SK-N-SH treated with all-trans-retinoic acid at 6 μM for 48 hours (cell line): ENCODE results near the gene C9orf85.

Source experiments
- ARNTL ChIP-seq: fragments of 450-650 bp; formaldehyde crosslinking; IDR thresholded peaks from 2 replicates; pipeline ENCODE4 v1.5.0; 2020; ENCODE audit warnings: low read depth, mild to moderate bottlenecking, moderate library complexity, borderline replicate concordance
- CSDC2 ChIP-seq: fragments of 250-450 bp; sonication (Bioruptor Pico); IDR thresholded peaks from 2 replicates; pipeline ENCODE4 v1.5.0; 2020; ENCODE audit warnings: mild to moderate bottlenecking, moderate library complexity
- ESRRG ChIP-seq: fragments of 250-450 bp; sonication (Bioruptor Pico); IDR thresholded peaks from 2 replicates; pipeline ENCODE4 v1.6.1; 2021; ENCODE audit warnings: mild to moderate bottlenecking
- ISL1 ChIP-seq: fragments of 250-450 bp; sonication (Bioruptor Pico); IDR thresholded peaks from 2 replicates; pipeline ENCODE4 v2.1.2; 2022; ENCODE audit warnings: mild to moderate bottlenecking, moderate library complexity
- PATZ1 ChIP-seq: fragments of 250-450 bp; sonication (Bioruptor Pico); IDR thresholded peaks from 2 replicates; pipeline ENCODE4 v1.8.0; 2020; ENCODE audit warnings: mild to moderate bottlenecking, moderate library complexity, borderline replicate concordance
- RARB ChIP-seq: fragments of 250-450 bp; sonication (Bioruptor Pico); IDR thresholded peaks from 2 replicates; pipeline ENCODE4 v1.8.0; 2021; ENCODE audit warnings: mild to moderate bottlenecking, moderate library complexity
- SNAI2 ChIP-seq: fragments of 250-450 bp; sonication (Bioruptor Pico); IDR thresholded peaks from 2 replicates; pipeline ENCODE4 v1.5.0; 2020; ENCODE audit warnings: mild to moderate bottlenecking, moderate library complexity
- TCF4 ChIP-seq: fragments of 250-450 bp; sonication (Bioruptor Pico); IDR thresholded peaks from 2 replicates; pipeline ENCODE4 v1.8.0; 2021; ENCODE audit warnings: mild to moderate bottlenecking, moderate library complexity, borderline replicate concordance
- ZFP30 ChIP-seq: fragments of 450-650 bp; formaldehyde crosslinking; IDR thresholded peaks from 2 replicates; pipeline ENCODE4 v1.5.0; 2022; ENCODE audit warnings: mild to moderate bottlenecking, moderate library complexity
- ZNF8 ChIP-seq: fragments of 450-650 bp; formaldehyde crosslinking; IDR thresholded peaks from 2 replicates; pipeline ENCODE4 v1.5.0; 2020; ENCODE audit warnings: mild to moderate bottlenecking, moderate library complexity
- TF ChIP-seq, protein P1 (sequence below): fragments of 250-450 bp; sonication (Bioruptor Pico); IDR thresholded peaks from 2 replicates; pipeline ENCODE4 v1.5.0; 2020; ENCODE audit warnings: mild to moderate bottlenecking, moderate library complexity

DNA sequence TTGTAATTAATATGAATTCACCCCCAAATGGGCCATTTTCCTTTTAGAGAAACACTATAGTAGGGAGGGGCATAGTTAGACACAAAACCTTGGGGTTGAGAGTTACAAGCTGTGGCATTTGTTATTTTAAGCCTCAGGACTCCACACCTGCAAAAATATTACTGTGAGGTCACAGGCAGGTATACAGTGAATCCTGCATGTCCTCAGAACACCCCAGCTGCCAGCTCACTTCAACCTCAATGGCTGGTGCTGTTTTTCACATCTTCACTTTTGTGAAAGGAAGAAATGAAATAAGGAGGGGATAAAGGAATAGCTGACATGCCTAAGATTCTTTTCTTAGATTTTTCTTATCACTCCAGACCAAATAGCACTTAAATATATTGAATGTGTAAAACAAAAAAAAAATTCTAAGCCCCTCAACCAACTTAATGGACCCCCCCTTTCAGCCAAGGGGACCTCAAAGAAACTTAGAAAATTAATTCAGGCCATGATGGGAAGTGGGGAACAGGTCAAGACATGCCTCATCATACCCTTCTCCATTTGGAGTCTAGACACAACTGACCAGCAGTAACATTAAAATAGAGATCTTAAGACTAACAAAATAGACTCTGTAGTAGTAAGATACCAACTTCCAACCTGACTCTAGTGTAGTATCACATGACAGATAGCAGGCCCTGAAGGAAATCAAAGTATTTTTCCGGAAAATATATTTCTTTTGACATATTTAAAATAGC is 9.2 kb downstream of the C9orf85 start:
- TF ChIP-seq, protein P1, sequence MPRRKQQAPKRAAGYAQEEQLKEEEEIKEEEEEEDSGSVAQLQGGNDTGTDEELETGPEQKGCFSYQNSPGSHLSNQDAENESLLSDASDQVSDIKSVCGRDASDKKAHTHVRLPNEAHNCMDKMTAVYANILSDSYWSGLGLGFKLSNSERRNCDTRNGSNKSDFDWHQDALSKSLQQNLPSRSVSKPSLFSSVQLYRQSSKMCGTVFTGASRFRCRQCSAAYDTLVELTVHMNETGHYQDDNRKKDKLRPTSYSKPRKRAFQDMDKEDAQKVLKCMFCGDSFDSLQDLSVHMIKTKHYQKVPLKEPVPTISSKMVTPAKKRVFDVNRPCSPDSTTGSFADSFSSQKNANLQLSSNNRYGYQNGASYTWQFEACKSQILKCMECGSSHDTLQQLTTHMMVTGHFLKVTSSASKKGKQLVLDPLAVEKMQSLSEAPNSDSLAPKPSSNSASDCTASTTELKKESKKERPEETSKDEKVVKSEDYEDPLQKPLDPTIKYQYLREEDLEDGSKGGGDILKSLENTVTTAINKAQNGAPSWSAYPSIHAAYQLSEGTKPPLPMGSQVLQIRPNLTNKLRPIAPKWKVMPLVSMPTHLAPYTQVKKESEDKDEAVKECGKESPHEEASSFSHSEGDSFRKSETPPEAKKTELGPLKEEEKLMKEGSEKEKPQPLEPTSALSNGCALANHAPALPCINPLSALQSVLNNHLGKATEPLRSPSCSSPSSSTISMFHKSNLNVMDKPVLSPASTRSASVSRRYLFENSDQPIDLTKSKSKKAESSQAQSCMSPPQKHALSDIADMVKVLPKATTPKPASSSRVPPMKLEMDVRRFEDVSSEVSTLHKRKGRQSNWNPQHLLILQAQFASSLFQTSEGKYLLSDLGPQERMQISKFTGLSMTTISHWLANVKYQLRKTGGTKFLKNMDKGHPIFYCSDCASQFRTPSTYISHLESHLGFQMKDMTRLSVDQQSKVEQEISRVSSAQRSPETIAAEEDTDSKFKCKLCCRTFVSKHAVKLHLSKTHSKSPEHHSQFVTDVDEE, result no peak
- TF ChIP-seq ESRRG (no peak), ZNF8 (CRISPR knock-in tag) (no peak), RARB (CRISPR knock-in tag) (no peak), CSDC2 (no peak), SNAI2 (no peak), TCF4 (CRISPR knock-in tag) (no peak), ARNTL (CRISPR knock-in tag) (no peak), ISL1 (CRISPR knock-in tag) (no peak), PATZ1 (no peak), ZFP30 (CRISPR knock-in tag) (no peak)
